Measurements from ENCODE around the gene SEC14L6. TPM values are rescaled to one million over a fixed set of nuclear protein-coding genes. Genes with fewer than 3 reads are reported as not detected.

The SEC14L6 gene
- total RNA-seq, 1 experiment from 2014 or later, result 1.1 TPM

- no peak overlapping the region for H2BK15ac ChIP-seq (ENCODE audit: low read depth, low read length)
- no peak overlapping the region for H2BK20ac ChIP-seq (ENCODE audit: low read depth, low read length, poor library complexity, severe bottlenecking)
- no peak overlapping the region for H4K5ac ChIP-seq (ENCODE audit: insufficient read length, low read depth, low read length)
- H2BK5ac ChIP-seq (ENCODE audit: insufficient read length, low read length), result no peak overlapping the region
- H3T11ph ChIP-seq (ENCODE audit: low read length), result no peak overlapping the region
- peaks cover 7% of the 10 kb centered on the region for H3K27me3 Mint-ChIP-seq (ENCODE audit: low read depth)
- no peak overlapping the region for H3K4me2 ChIP-seq (ENCODE audit: insufficient read depth, insufficient read length, low read length)
- no peak overlapping the region for H3K23ac ChIP-seq (ENCODE audit: insufficient read length, low read depth, low read length)
- H3K14ac ChIP-seq (ENCODE audit: insufficient read depth, low read length), result no peak overlapping the region
- DNase-seq, result no peak
- H3K9me3 Mint-ChIP-seq, result no peaks in the 10 kb centered on the region
- H2BK120ac ChIP-seq (ENCODE audit: low read depth, low read length, poor library complexity, severe bottlenecking), result no peak overlapping the region
- peaks cover 7% of the 10 kb centered on the region for H3K23me2 ChIP-seq (ENCODE audit: insufficient read length, low read depth, low read length, poor library complexity, severe bottlenecking)
- H3K18ac ChIP-seq (ENCODE audit: insufficient read length, low read depth, low read length), result no peak overlapping the region
- no peaks in the 10 kb centered on the region for H3K79me2 ChIP-seq (ENCODE audit: insufficient read depth, low read length)
- no peaks in the 10 kb centered on the region for H3K27me3 ChIP-seq (ENCODE audit: insufficient read depth, low read length)
- H3K4me1 ChIP-seq (ENCODE audit: insufficient read depth, low read length), result no peaks in the 10 kb centered on the region
- H2BK12ac ChIP-seq (ENCODE audit: insufficient read length, low read depth, low read length), result no peak overlapping the region
- no peak overlapping the region for H3K9ac ChIP-seq (ENCODE audit: extremely low read depth, insufficient read length, low read length)
- H3K9me3 ChIP-seq (ENCODE audit: control insufficient read depth, low read depth, low read length), result no peaks in the 10 kb centered on the region
- no peak overlapping the region for H3K4ac ChIP-seq (ENCODE audit: low read depth, low read length)
- TF ChIP-seq, protein P1, sequence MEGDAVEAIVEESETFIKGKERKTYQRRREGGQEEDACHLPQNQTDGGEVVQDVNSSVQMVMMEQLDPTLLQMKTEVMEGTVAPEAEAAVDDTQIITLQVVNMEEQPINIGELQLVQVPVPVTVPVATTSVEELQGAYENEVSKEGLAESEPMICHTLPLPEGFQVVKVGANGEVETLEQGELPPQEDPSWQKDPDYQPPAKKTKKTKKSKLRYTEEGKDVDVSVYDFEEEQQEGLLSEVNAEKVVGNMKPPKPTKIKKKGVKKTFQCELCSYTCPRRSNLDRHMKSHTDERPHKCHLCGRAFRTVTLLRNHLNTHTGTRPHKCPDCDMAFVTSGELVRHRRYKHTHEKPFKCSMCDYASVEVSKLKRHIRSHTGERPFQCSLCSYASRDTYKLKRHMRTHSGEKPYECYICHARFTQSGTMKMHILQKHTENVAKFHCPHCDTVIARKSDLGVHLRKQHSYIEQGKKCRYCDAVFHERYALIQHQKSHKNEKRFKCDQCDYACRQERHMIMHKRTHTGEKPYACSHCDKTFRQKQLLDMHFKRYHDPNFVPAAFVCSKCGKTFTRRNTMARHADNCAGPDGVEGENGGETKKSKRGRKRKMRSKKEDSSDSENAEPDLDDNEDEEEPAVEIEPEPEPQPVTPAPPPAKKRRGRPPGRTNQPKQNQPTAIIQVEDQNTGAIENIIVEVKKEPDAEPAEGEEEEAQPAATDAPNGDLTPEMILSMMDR (conservative IDR thresholded peaks at IDR 0.05), result no peak
- no peak overlapping the region for H4K91ac ChIP-seq (ENCODE audit: insufficient read length, low read depth, low read length)
- WGBS (ENCODE audit: extremely low coverage, insufficient read length, low lambda C conversion rate), result no CpG with 5 or more reads among the region's 10 CpGs
- H3K4me1 Mint-ChIP-seq, result peaks cover 17 to 26% of the 10 kb centered on the region in 2 experiments
- no peak overlapping the region for H3K27ac ChIP-seq (ENCODE audit: insufficient read length, low read depth, low read length)
- no peak overlapping the region for H2AFZ ChIP-seq (ENCODE audit: low read length)
- H3K27ac Mint-ChIP-seq, result no peak overlapping the region
- no peak overlapping the region for H4K8ac ChIP-seq (replicated peaks; ENCODE audit: insufficient read length, low read depth, low read length)
- no peak overlapping the region for H3K56ac ChIP-seq (ENCODE audit: insufficient read length, low read depth, low read length)
- H2AK5ac ChIP-seq (ENCODE audit: insufficient read length, low read length), result no peak overlapping the region
- H4K20me1 ChIP-seq (ENCODE audit: control insufficient read depth, insufficient read depth, insufficient read length), result peaks cover under 1% of the 10 kb centered on the region
- no peak overlapping the region for H3K4me3 Mint-ChIP-seq
- no peaks in the 10 kb centered on the region for H3K79me1 ChIP-seq (ENCODE audit: insufficient read depth, low read depth, low read length, poor library complexity, severe bottlenecking)
- H3K36me3 Mint-ChIP-seq (ENCODE audit: insufficient read depth in 1 of 3, low read depth in 3 of 3), result peaks cover 0 to 2% (median 0%) of the 10 kb centered on the region in 3 experiments; a peak in 1 of 7 replicates
Observed at GRCh38 chr22:30569674-30570202, 23.2 kb upstream of the SEC14L6 start.
